Measurements from ENCODE around the gene RGS7.
"Not testable (repeated sequence)": the region's sequence is repeated elsewhere in the genome, so short reads cannot be mapped to it uniquely, and the experiment has no call there.

Gene RGS7

GRCh38 chr1:240976685-240977084 lies 380.3 kb downstream of the RGS7 start:
- no peak for DNase-seq (ENCODE audit: low spot score)

GRCh38 chr1:240973875-240974274 lies 383.1 kb downstream of the RGS7 start:
- no peak for DNase-seq (ENCODE audit: low spot score)

GRCh38 chr1:240972059-240972458 lies 384.9 kb downstream of the RGS7 start:
- DNase-seq (ENCODE audit: low spot score): not testable (repeated sequence)

GRCh38 chr1:240970253-240970652 lies 386.8 kb downstream of the RGS7 start:
- DNase-seq (ENCODE audit: low spot score): no peak

GRCh38 chr1:240968864-240969263 lies 388.1 kb downstream of the RGS7 start:
- no peak for DNase-seq (ENCODE audit: low spot score)

GRCh38 chr1:240967070-240967724 lies 389.8 kb downstream of the RGS7 start:
- no peak for DNase-seq (ENCODE audit: low spot score)

- DNase-seq (ENCODE audit: low spot score): no peak
Measured at GRCh38 chr1:240965581-240966091, 391.4 kb downstream of the RGS7 start.

GRCh38 chr1:240962086-240962485 lies 394.9 kb downstream of the RGS7 start:
- no peak for DNase-seq (ENCODE audit: low spot score)

- DNase-seq (ENCODE audit: low spot score): no peak
Measured at GRCh38 chr1:240956424-240956823, 400.6 kb downstream of the RGS7 start.

- DNase-seq (ENCODE audit: low spot score): no peak
Measured at GRCh38 chr1:240956020-240956419, 401.0 kb downstream of the RGS7 start.

GRCh38 chr1:240947438-240948224 lies 409.4 kb downstream of the RGS7 start:
- DNase-seq (ENCODE audit: low spot score): no peak

GRCh38 chr1:240946926-240947325 lies 410.1 kb downstream of the RGS7 start:
- no peak for DNase-seq (ENCODE audit: low spot score)

GRCh38 chr1:240942901-240943300 lies 414.1 kb downstream of the RGS7 start:
- DNase-seq (ENCODE audit: low spot score): no peak

GRCh38 chr1:240941701-240942370 lies 415.2 kb downstream of the RGS7 start:
- DNase-seq (ENCODE audit: low spot score): no peak

- DNase-seq (ENCODE audit: low spot score): no peak
Measured at GRCh38 chr1:240936911-240937668, 419.9 kb downstream of the RGS7 start.

GRCh38 chr1:240935920-240936319 lies 421.1 kb downstream of the RGS7 start:
- no peak for DNase-seq (ENCODE audit: low spot score)

- no peak for DNase-seq (ENCODE audit: low spot score)
Measured at GRCh38 chr1:240931031-240931430, 426.0 kb downstream of the RGS7 start.

GRCh38 chr1:240928265-240928664 lies 428.7 kb downstream of the RGS7 start:
- DNase-seq (ENCODE audit: low spot score): no peak

- no peak for DNase-seq (ENCODE audit: low spot score)
Measured at GRCh38 chr1:240927821-240928220, 429.2 kb downstream of the RGS7 start.

GRCh38 chr1:240925273-240925672 lies 431.7 kb downstream of the RGS7 start:
- no peak for DNase-seq (ENCODE audit: low spot score)

- no peak for DNase-seq (ENCODE audit: low spot score)
Measured at GRCh38 chr1:240917976-240918375, 439.0 kb downstream of the RGS7 start.

- DNase-seq (ENCODE audit: low spot score): no peak
Measured at GRCh38 chr1:240914506-240914905, 442.5 kb downstream of the RGS7 start.

All from hematopoietic multipotent progenitor cell treated with erythropoietin and hydrocortisone succinate and interleukin-3 and kit ligand, for 15 days (in vitro differentiated cells).